ENCODE results near the gene WFDC13. TPM values are rescaled to one million over a fixed set of nuclear protein-coding genes. Genes with fewer than 3 reads are reported as not detected.

WFDC13 gene
- total and polyA plus RNA-seq, 2 of the 8 experiments (the other 6 are each of a cell fraction or from before 2014, with no cell fraction given): not detected

DNA sequence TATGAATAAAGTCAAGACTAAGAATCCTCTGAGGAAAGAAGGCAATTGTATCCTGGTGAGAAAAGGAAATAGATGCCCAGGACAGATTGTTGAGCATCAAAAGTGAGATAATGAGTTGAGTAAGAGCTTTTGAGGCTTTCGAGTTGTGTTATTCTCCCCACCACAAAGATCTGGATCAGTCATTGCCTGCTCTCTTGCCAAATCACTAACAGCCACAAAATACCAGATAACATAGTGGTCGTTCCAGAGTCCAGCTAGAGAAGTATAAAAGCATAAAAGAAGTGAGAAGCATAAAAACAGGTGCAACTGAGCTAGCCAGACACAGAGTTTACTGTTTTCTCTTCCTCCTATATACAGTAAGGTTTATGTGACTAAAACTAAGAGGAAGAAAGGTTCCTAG lies 25.2 kb downstream of the WFDC13 start:
- FAIRE-seq (no peak), DNase-seq (ENCODE audit: low read depth in 1 of 2, low spot score in 2 of 2) (no peak)
- H4K8ac ChIP-seq (ENCODE audit: extremely low read depth, insufficient read depth, low read length): no peak overlapping the region
- no peaks in the 10 kb centered on the region for H4K20me1 ChIP-seq (replicated peaks in 1 of 2; ENCODE audit: control insufficient read depth in 1 of 2, insufficient read depth in 2 of 2, low read length in 2 of 2)
- H2AK5ac ChIP-seq (ENCODE audit: low read depth, low read length): no peak overlapping the region
- H3K36me3 ChIP-seq (ENCODE audit: control insufficient read depth in 2 of 4, insufficient read depth in 4 of 4, low read length in 3 of 4): no peaks in the 10 kb centered on the region
- no peaks in the 10 kb centered on the region for H3K79me2 ChIP-seq (ENCODE audit: control insufficient read depth in 1 of 2, insufficient read depth in 2 of 2, low read length in 2 of 2)
- H2BK15ac ChIP-seq (ENCODE audit: low read length): no peak overlapping the region
- H3K9ac ChIP-seq (replicated peaks in 1 of 4; ENCODE audit: extremely low read depth in 1 of 4, low read depth in 3 of 4, low read length in 3 of 4): no peak overlapping the region
- POLR2A ChIA-PET (ENCODE audit: partially characterized antibody): no interaction called here
- no peak overlapping the region for H4K91ac ChIP-seq (replicated peaks; ENCODE audit: insufficient read length, low read length)
- no peak overlapping the region for H3K27ac ChIP-seq (ENCODE audit: low read depth, low read length)
- H3K23ac ChIP-seq (ENCODE audit: insufficient read length): no peak overlapping the region
- no peak overlapping the region for H2BK12ac ChIP-seq (ENCODE audit: low read depth, low read length)
- H3K14ac ChIP-seq (ENCODE audit: insufficient read length): no peak overlapping the region
- no peaks in the 10 kb centered on the region for H3K4me1 ChIP-seq (replicated peaks in 1 of 4; ENCODE audit: control insufficient read depth in 3 of 4, insufficient read depth in 4 of 4, low read length in 3 of 4)
- WGBS, 2 experiments (ENCODE audit: extremely low coverage in 1 of 2, insufficient coverage in 1 of 2, insufficient read length in 1 of 2, insufficient replicate concordance in 2 of 2, low coverage in 1 of 2, low lambda C conversion rate in 2 of 2, missing lambda C conversion rate in 1 of 2): 93% methylated on average over 2 of the region's 2 CpGs; no CpG with 5 or more reads in 1 of the 2 experiments
- H3K4ac ChIP-seq (replicated peaks; ENCODE audit: insufficient read length, low read depth, low read length): no peak overlapping the region
- H2BK5ac ChIP-seq (ENCODE audit: low read depth, low read length): no peak overlapping the region
- no peaks in the 10 kb centered on the region for H3K23me2 ChIP-seq (ENCODE audit: low read depth, low read length)
- H3K9me3 ChIP-seq (ENCODE audit: insufficient read depth in 2 of 2, low read depth in 1 of 2, low read length in 1 of 2): no peaks in the 10 kb centered on the region; a peak in 1 of 4 replicates
- H3K27me3 ChIP-seq (replicated peaks in 1 of 4; ENCODE audit: control insufficient read depth in 3 of 4, extremely low read depth in 1 of 4, insufficient read depth in 3 of 4, low read length in 3 of 4): no peaks in the 10 kb centered on the region
- H3K4me3 ChIP-seq (ENCODE audit: extremely low read depth in 1 of 4, insufficient read depth in 2 of 4, low read depth in 3 of 4, low read length in 4 of 4): no peak overlapping the region
- CTCF ChIA-PET (ENCODE audit: partially characterized antibody): interaction anchor here (1.2 kb wide), 1 partner anchor 97 kb away, joined by 4 read pairs; the partner anchor contains the start of gene WFDC10A
- H3K79me1 ChIP-seq (ENCODE audit: low read depth, low read length): no peaks in the 10 kb centered on the region
- no peak overlapping the region for H2BK120ac ChIP-seq (replicated peaks; ENCODE audit: low read depth, low read length)
- H2BK20ac ChIP-seq (ENCODE audit: low read length): no peak overlapping the region
- H4K5ac ChIP-seq (ENCODE audit: insufficient read length, low read depth, low read length): no peak overlapping the region
- no peak overlapping the region for H3K4me2 ChIP-seq (ENCODE audit: insufficient read depth in 1 of 2, low read depth in 2 of 2, low read length in 2 of 2)
- no peak overlapping the region for H3K18ac ChIP-seq (ENCODE audit: extremely low read depth, low read length)
- H2AFZ ChIP-seq (ENCODE audit: low read length): 0 out of 2 replicates have a peak overlapping the region, but pooled peaks have one; percentile 9
- H3K56ac ChIP-seq (replicated peaks; ENCODE audit: insufficient read length, low read depth, low read length): no peak overlapping the region
- TF ChIP-seq KDM1A (IDR thresholded peaks at IDR 0.05; ENCODE audit: borderline replicate concordance, low read length) (no peak), RAD21 (IDR thresholded peaks at IDR 0.05 in 1 of 2, conservative IDR thresholded peaks at IDR 0.05 in 1 of 2; ENCODE audit: low read depth in 2 of 2, low read length in 2 of 2) (no peak), SP2 (IDR thresholded peaks at IDR 0.05; ENCODE audit: low read length) (no peak), CHD2 (IDR thresholded peaks at IDR 0.05; ENCODE audit: low read length) (no peak), CTBP2 (IDR thresholded peaks at IDR 0.05; ENCODE audit: borderline replicate concordance, insufficient read depth, insufficient read length, low read length) (no peak), CEBPB (IDR thresholded peaks at IDR 0.05; ENCODE audit: low read depth, low read length) (no peak), SAP30 (IDR thresholded peaks at IDR 0.05; ENCODE audit: insufficient read depth, insufficient replicate concordance, low read length) (no peak), BACH1 (IDR thresholded peaks at IDR 0.05; ENCODE audit: low read length) (no peak), HDAC2 (IDR thresholded peaks at IDR 0.05; ENCODE audit: borderline replicate concordance in 1 of 2, low read depth in 2 of 2, low read length in 2 of 2) (no peak), SP4 (IDR thresholded peaks at IDR 0.05; ENCODE audit: low read length) (no peak), RBBP5 (IDR thresholded peaks at IDR 0.05; ENCODE audit: borderline replicate concordance, low read depth, low read length) (no peak), POLR2A (IDR thresholded peaks at IDR 0.05; ENCODE audit: control extremely low read depth in 1 of 2, low read depth in 2 of 2, low read length in 2 of 2) (no peak)
- TF ChIP-seq, protein P1, sequence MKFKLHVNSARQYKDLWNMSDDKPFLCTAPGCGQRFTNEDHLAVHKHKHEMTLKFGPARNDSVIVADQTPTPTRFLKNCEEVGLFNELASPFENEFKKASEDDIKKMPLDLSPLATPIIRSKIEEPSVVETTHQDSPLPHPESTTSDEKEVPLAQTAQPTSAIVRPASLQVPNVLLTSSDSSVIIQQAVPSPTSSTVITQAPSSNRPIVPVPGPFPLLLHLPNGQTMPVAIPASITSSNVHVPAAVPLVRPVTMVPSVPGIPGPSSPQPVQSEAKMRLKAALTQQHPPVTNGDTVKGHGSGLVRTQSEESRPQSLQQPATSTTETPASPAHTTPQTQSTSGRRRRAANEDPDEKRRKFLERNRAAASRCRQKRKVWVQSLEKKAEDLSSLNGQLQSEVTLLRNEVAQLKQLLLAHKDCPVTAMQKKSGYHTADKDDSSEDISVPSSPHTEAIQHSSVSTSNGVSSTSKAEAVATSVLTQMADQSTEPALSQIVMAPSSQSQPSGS (IDR thresholded peaks at IDR 0.05; ENCODE audit: low read length): no peak

Measured in H1 (cell line).